Neural crest cell (in vitro differentiated cells): ENCODE data around the gene MELTF. TPM values are rescaled to one million over a fixed set of nuclear protein-coding genes. Genes with fewer than 3 reads are reported as not detected.

ENCODE experiments used
- DNase-seq: peaks from one replicate; pipeline ENCODE4 v3.0.0; 2021; ENCODE audit warnings: low read depth, mixed read lengths, low spot score
- H3K27ac Mint-ChIP-seq: one replicate; pipeline ENCODE4 v1.8.0; 2021; ENCODE audit warnings: mild to moderate bottlenecking, mixed read lengths; ENCODE audit not compliant: unreplicated experiment
- H3K27me3 Mint-ChIP-seq: 2 replicates; pipeline ENCODE4 v1.8.0; 2021; ENCODE audit warnings: low read depth, mild to moderate bottlenecking, mixed read lengths
- H3K36me3 Mint-ChIP-seq: 2 replicates; pipeline ENCODE4 v1.8.0; 2021; ENCODE audit warnings: low read depth, mild to moderate bottlenecking, mixed read lengths
- H3K4me1 Mint-ChIP-seq: 2 replicates; pipeline ENCODE4 v1.8.0; 2021; ENCODE audit warnings: mixed read lengths
- H3K4me3 Mint-ChIP-seq: one replicate; pipeline ENCODE4 v1.8.0; 2021; ENCODE audit warnings: mild to moderate bottlenecking, mixed read lengths
- H3K9me3 Mint-ChIP-seq: 2 replicates; pipeline ENCODE4 v1.8.0; 2021; ENCODE audit warnings: mixed read lengths
- CTCF ChIP-seq: fragments of 200-600 bp; sonication (generic); conservative IDR thresholded peaks from 2 replicates; pipeline ENCODE4 v1.5.0; 2021; ENCODE audit warnings: antibody characterized with exemption, mild to moderate bottlenecking
- total RNA-seq: library from RNA; stranded (reverse); gene quantifications from 2 replicates; pipeline ENCODE4 v1.2.1, GENCODE V29; 2021

Gene MELTF
- total RNA-seq, 1 donor from 2014 or later = 3.9 TPM

DNA sequence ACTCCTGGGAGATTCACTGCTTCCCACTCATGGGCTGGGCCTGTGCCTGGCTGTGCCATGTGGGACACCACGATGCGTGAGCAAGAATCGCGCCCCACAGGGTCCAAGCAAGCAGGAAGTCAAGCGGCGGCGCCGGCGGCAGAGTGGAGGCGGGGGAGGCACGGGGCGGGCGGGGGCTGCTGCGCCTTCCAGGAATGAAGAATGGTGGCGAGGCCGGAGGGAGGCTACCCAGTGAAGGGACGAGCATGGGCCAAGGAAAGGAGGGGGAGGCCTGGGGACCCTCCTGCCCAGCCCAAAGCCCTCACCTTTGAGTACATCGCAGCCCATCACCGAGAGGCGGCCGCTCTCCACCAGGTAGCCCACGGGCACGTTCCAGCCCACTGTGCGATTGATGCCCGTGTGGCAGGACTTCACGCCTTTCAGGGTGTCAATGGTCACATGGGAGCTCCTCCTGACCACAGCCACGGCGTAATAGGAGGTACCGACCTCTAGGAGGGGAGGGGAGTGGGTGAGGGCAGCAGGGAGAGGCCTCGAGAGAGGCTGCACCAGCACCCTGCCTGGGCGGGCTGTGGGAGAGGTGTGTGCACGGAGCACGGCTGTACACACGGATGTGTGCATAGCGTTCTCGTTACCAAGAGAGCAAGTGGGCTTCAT, 5.5 kb downstream of the MELTF start:
- H3K27me3 Mint-ChIP-seq = peaks cover 16% of the 10 kb centered on the region
- no peak for DNase-seq

DNA sequence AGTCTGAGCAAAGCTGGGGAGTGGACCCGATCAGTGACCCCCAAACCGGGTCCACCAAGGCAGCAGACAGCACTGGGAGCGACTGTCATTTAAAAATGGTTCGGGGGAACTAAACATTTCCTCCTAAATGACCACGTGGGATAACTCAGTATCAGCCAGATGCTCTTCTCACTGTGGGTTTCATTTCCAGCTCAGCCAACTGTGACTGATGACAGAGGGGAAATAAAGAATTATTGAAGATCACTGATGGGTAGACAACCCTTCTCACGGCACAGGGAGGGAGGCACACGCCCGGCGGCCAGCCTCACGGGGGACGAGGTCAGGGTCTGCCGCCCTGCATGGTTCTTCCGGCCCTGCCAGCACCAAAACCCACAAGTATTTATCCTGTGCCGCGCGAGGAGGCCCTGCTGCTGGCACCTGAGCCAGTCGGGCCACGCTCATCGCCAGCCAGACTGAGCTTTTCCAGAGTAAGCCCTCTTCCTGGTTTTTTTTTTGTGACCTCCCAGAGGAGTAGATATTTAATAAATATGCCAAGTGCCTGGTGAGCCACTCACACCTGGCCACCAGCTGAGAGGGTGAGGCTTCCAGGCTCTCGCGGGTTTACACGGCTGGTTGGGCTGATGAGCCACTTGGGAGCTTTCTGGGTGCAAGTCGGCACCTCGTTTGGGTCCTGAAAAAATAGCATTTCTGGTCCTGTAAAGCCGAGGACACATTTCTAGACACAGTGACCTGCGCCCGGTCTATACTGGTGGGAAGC, 6.2 kb downstream of the MELTF start:
- Mint-ChIP-seq H3K27ac (no peak overlapping the region), H3K36me3 (no peaks in the 10 kb centered on the region), H3K9me3 (no peaks in the 10 kb centered on the region), H3K4me1 (peaks cover 48% of the 10 kb centered on the region), H3K4me3 (peak overlapping the region; percentile 34), H3K27me3 (peaks cover 11% of the 10 kb centered on the region)
- DNase-seq = no peak
- no peak for TF ChIP-seq CTCF

More for the DNA sequence above, 5.5 kb downstream of the MELTF start:
- H3K36me3 Mint-ChIP-seq = no peaks in the 10 kb centered on the region
- peaks cover 41% of the 10 kb centered on the region for H3K4me1 Mint-ChIP-seq
- TF ChIP-seq CTCF = no peak
- H3K4me3 Mint-ChIP-seq = peak overlapping the region; percentile 47
- H3K9me3 Mint-ChIP-seq = no peaks in the 10 kb centered on the region
- H3K27ac Mint-ChIP-seq = no peak overlapping the region

- Mint-ChIP-seq H3K4me1 (peaks cover 48% of the 10 kb centered on the region), H3K4me3 (peak overlapping the region; percentile 34), H3K27me3 (peaks cover 5% of the 10 kb centered on the region), H3K27ac (no peak overlapping the region), H3K36me3 (no peaks in the 10 kb centered on the region), H3K9me3 (no peaks in the 10 kb centered on the region)
- TF ChIP-seq CTCF = no peak
- DNase-seq = no peak
Observed at GRCh38 chr3:197022405-197023231, 7.0 kb downstream of the MELTF start.

DNA sequence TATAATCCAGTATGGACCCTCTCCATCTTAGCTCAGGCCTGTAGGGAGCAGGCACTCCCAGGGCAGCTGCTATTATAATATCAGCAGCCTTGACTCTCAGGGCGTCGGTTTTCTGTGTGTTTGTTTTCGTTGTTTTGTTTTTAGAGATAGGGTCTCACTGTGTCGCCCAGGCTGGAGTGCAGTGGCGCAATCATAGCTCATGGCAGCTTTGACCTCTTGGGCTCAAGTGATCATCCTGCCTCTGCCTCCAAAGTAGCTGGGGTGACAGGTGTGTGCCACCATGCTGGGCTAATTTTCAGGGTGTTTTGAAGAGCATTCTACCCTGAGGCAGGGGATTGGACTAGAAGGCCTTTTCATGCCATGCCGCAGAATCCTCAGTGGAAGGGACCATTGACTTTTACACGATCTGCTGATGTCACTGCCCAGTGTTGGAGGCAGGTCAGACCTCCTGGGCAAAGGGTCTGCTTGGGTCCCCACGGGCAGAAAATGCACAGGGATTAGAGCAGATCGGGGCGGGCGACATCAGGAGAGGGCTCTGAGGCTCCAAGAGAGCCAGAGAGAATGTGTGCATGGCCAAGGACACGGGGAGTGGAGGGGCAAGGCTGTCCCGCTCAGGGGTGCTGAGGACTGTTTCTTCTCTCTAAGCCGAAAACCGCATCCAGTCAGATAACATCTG, 7.8 kb downstream of the MELTF start:
- H3K4me1 Mint-ChIP-seq = peaks cover 48% of the 10 kb centered on the region
- no peaks in the 10 kb centered on the region for H3K9me3 Mint-ChIP-seq
- peak overlapping the region; percentile 54 for H3K4me3 Mint-ChIP-seq
- TF ChIP-seq CTCF = no peak
- no peaks in the 10 kb centered on the region for H3K36me3 Mint-ChIP-seq
- no peak for DNase-seq
- H3K27ac Mint-ChIP-seq = no peak overlapping the region
- H3K27me3 Mint-ChIP-seq = peaks cover 5% of the 10 kb centered on the region

DNA sequence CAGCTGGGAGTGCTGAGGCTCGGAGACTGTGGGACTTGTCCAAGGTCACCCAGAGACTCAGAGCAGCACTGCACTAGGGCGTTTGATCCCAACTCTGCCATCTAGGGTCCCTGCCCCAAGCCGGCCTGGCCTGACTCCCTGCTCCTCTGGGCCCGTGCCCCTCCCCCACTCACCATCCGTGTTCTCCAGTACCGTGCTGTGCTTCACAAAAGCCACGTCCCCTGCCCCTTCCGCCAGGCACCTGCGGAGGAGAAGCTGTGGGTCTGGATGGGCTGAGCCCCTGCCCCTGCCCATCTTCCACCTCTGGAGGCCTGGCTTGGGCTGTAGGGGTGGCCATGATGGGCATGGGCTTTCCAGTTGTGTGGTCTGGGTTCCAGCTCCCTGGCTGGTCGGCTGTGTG, 8.4 kb downstream of the MELTF start:
- DNase-seq = no peak
- H3K27me3 Mint-ChIP-seq = peaks cover 5% of the 10 kb centered on the region
- no peaks in the 10 kb centered on the region for H3K36me3 Mint-ChIP-seq
- H3K4me3 Mint-ChIP-seq = no peak overlapping the region
- H3K27ac Mint-ChIP-seq = no peak overlapping the region
- no peak for TF ChIP-seq CTCF
- no peaks in the 10 kb centered on the region for H3K9me3 Mint-ChIP-seq
- H3K4me1 Mint-ChIP-seq = peaks cover 45% of the 10 kb centered on the region
